ENCODE data around the gene RNF213.

The RNF213 gene

GRCh38 chr17:80441133-80441578 is 180.5 kb downstream of the RNF213 start:
- peak; percentile 69 for DNase-seq

- no peak for DNase-seq
These were observed 181.1 kb downstream of the RNF213 start for GRCh38 chr17:80441598-80442322.

GRCh38 chr17:80442323-80442659 is 181.6 kb downstream of the RNF213 start:
- DNase-seq, result no peak

- no peak for DNase-seq
These were observed 182.1 kb downstream of the RNF213 start for GRCh38 chr17:80442764-80443163.

GRCh38 chr17:80443498-80443897 is 182.8 kb downstream of the RNF213 start:
- no peak for DNase-seq

GRCh38 chr17:80443916-80444643 is 183.4 kb downstream of the RNF213 start:
- no peak for DNase-seq

- no peak for DNase-seq
These were observed 184.0 kb downstream of the RNF213 start for GRCh38 chr17:80444644-80444979.

GRCh38 chr17:80445007-80445725 is 184.5 kb downstream of the RNF213 start:
- no peak for DNase-seq

GRCh38 chr17:80445726-80446110 is 185.1 kb downstream of the RNF213 start:
- DNase-seq, result no peak

- DNase-seq, result no peak
These were observed 186.2 kb downstream of the RNF213 start for GRCh38 chr17:80446645-80447405.

- DNase-seq, result no peak
These were observed 187.1 kb downstream of the RNF213 start for GRCh38 chr17:80447790-80448189.

Measured in Kasumi-1 (cell line).